DND-41 (cell line): Measurements from ENCODE around the gene NFIA.

Experiments used
- ATAC-seq: fragments of 200-7000 bp; cut with Tn5 transposase; 3 replicates; pipeline ENCODE4 v1.9.1; 2021; ENCODE audit warnings: low read depth; ENCODE audit not compliant: insufficient read depth
- DNase-seq: peaks from one replicate; pipeline ENCODE4 v3.0.0-alpha.2; 2020
- H2AFZ ChIP-seq: 2 replicates; pipeline ENCODE4 v1.6.0; 2012; ENCODE audit warnings: low read depth, low read length
- H3K27ac ChIP-seq: 2 replicates; pipeline ENCODE4 v1.5.1; 2012; ENCODE audit warnings: low read length, inconsistent platforms
- H3K27me3 ChIP-seq: fragments of 200-600 bp; sonication (generic); 2 replicates; pipeline ENCODE4 v1.6.0; 2012; ENCODE audit warnings: low read length, mild to moderate bottlenecking, inconsistent platforms; ENCODE audit not compliant: insufficient read depth, poor library complexity
- H3K36me3 ChIP-seq: 2 replicates; pipeline ENCODE4 v1.5.1; 2012; ENCODE audit warnings: low read length, inconsistent platforms; ENCODE audit not compliant: insufficient read depth
- H3K4me1 ChIP-seq: 2 replicates; pipeline ENCODE4 v1.5.1; 2012; ENCODE audit warnings: mild to moderate bottlenecking, low read length; ENCODE audit not compliant: insufficient read depth
- H3K4me2 ChIP-seq: 2 replicates; pipeline ENCODE4 v1.6.0; 2012; ENCODE audit warnings: mild to moderate bottlenecking, moderate library complexity, low read length, inconsistent platforms; ENCODE audit not compliant: insufficient read depth
- H3K4me3 ChIP-seq, 2 experiments: fragments of 200-600 bp in 1 of 2; shearing (Covaris generic) in 1 of 2; 2 replicates each; pipeline ENCODE4 v1.5.1; 2012 to 2016; ENCODE audit warnings: inconsistent platforms in 2 of 2, low read length in 2 of 2, mild to moderate bottlenecking in 2 of 2, low read depth in 1 of 2, moderate library complexity in 1 of 2
- H3K79me2 ChIP-seq: 2 replicates; pipeline ENCODE4 v1.6.0; 2012; ENCODE audit warnings: low read length, inconsistent platforms; ENCODE audit not compliant: insufficient read depth
- H3K9ac ChIP-seq: 2 replicates; pipeline ENCODE4 v1.6.0; 2012; ENCODE audit warnings: low read depth, mild to moderate bottlenecking, inconsistent platforms, low read length, moderate library complexity
- H3K9me3 ChIP-seq: 2 replicates; pipeline ENCODE4 v1.5.1; 2012; ENCODE audit warnings: low read length, moderate library complexity, mild to moderate bottlenecking, inconsistent platforms; ENCODE audit not compliant: insufficient read depth, severe bottlenecking
- H4K20me1 ChIP-seq: 2 replicates; pipeline ENCODE4 v1.6.0; 2012; ENCODE audit warnings: low read length; ENCODE audit not compliant: insufficient read depth
- CTCF ChIP-seq: IDR thresholded peaks from 2 replicates; pipeline ENCODE4 v1.5.1; 2012; ENCODE audit warnings: borderline replicate concordance, low read length, moderate library complexity, mild to moderate bottlenecking; ENCODE audit not compliant: poor library complexity, severe bottlenecking; ENCODE audit errors: extremely low read depth
- EZH2 ChIP-seq: IDR thresholded peaks from 3 replicates; pipeline ENCODE4 v1.6.1; 2012; ENCODE audit warnings: borderline replicate concordance, low read depth, mild to moderate bottlenecking, moderate library complexity, low read length, inconsistent platforms; ENCODE audit not compliant: severe bottlenecking

The NFIA gene

GRCh38 chr1:61247051-61247825 lies 164.9 kb downstream of the NFIA start:
- Histone ChIP-seq H3K4me1 (no peaks in the 10 kb centered on the region), H3K4me3 (no peak overlapping the region), H4K20me1 (no peaks in the 10 kb centered on the region), H3K36me3 (no peaks in the 10 kb centered on the region), H3K27ac (no peak overlapping the region), H3K9ac (no peak overlapping the region), H3K79me2 (no peaks in the 10 kb centered on the region), H3K27me3 (no peaks in the 10 kb centered on the region), H3K9me3 (no peaks in the 10 kb centered on the region), H3K4me2 (no peak overlapping the region), H2AFZ (no peak overlapping the region)
- TF ChIP-seq EZH2 (no peak), CTCF (no peak)
- ATAC-seq (no peak), DNase-seq (no peak)

- Histone ChIP-seq H2AFZ (no peak overlapping the region), H4K20me1 (no peaks in the 10 kb centered on the region), H3K36me3 (no peaks in the 10 kb centered on the region), H3K4me1 (no peaks in the 10 kb centered on the region), H3K27me3 (no peaks in the 10 kb centered on the region), H3K9me3 (no peaks in the 10 kb centered on the region), H3K4me2 (no peak overlapping the region), H3K4me3 (no peak overlapping the region), H3K9ac (no peak overlapping the region), H3K79me2 (no peaks in the 10 kb centered on the region), H3K27ac (no peak overlapping the region)
- ATAC-seq, result no peak
- no peak for DNase-seq
- TF ChIP-seq EZH2 (no peak), CTCF (no peak)
These were observed 165.8 kb downstream of the NFIA start for GRCh38 chr1:61247881-61248752.

GRCh38 chr1:61250933-61251332 lies 168.6 kb downstream of the NFIA start:
- Histone ChIP-seq H3K4me3 (no peak overlapping the region), H2AFZ (no peak overlapping the region), H3K4me1 (no peaks in the 10 kb centered on the region), H3K4me2 (no peak overlapping the region), H3K9ac (no peak overlapping the region), H3K36me3 (no peaks in the 10 kb centered on the region), H3K27me3 (no peaks in the 10 kb centered on the region), H3K9me3 (no peaks in the 10 kb centered on the region), H3K79me2 (no peaks in the 10 kb centered on the region), H4K20me1 (no peaks in the 10 kb centered on the region), H3K27ac (no peak overlapping the region)
- ATAC-seq, result no peak
- no peak for TF ChIP-seq CTCF
- no peak for TF ChIP-seq EZH2
- no peak for DNase-seq
